Naive thymus-derived CD4-positive, alpha-beta T cell (primary cell): ENCODE data around the gene CYP1A2. TPM values are rescaled to one million over a fixed set of nuclear protein-coding genes. Genes with fewer than 3 reads are reported as not detected.

Experiments
- ATAC-seq: fragments of 150-1000 bp; cut with Tn5 transposase; 2 replicates; pipeline ENCODE4 v1.10.0; 2021; ENCODE audit warnings: mild to moderate bottlenecking, moderate library complexity
- CTCF ChIA-PET: fragments of 350-600 bp; sonication (Branson Sonifier 250); formaldehyde crosslinking; loops from one replicate; lab custom pipeline; 2021; ENCODE audit warnings: antibody characterized with exemption; lab: Charles Lee
- POLR2A ChIA-PET: fragments of 350-600 bp; sonication (Branson Sonifier 250); formaldehyde crosslinking; loops from one replicate; lab custom pipeline; 2021; ENCODE audit warnings: antibody characterized with exemption, inconsistent platforms; lab: Charles Lee
- DNase-seq, 9 donors: peaks; one replicate each; pipeline versions ENCODE4 v3.0.0 to v3.0.0-alpha.2; 2020 to 2022; ENCODE audit warnings: mixed read lengths in 1 of 9
- H3K27ac ChIP-seq: one replicate; pipeline ENCODE4 v1.7.0; 2013; ENCODE audit warnings: mild to moderate bottlenecking, low read depth, low read length, moderate library complexity
- H3K27me3 ChIP-seq, 2 donors: one replicate each; pipeline ENCODE4 v1.7.0; 2013; ENCODE audit warnings: low read length in 2 of 2, mild to moderate bottlenecking in 2 of 2, moderate library complexity in 2 of 2; ENCODE audit not compliant: control insufficient read depth in 2 of 2, insufficient read depth in 2 of 2
- H3K36me3 ChIP-seq, 3 experiments: 1 replicate in 2 of 3; 2 replicates in 1 of 3; pipeline ENCODE4 v1.7.0; 2013; ENCODE audit warnings: low read length in 3 of 3, mild to moderate bottlenecking in 3 of 3, moderate library complexity in 1 of 3; ENCODE audit not compliant: insufficient read depth in 3 of 3, control insufficient read depth in 2 of 3
- H3K4me1 ChIP-seq, 2 donors: one replicate each; pipeline ENCODE4 v1.7.0; 2013; ENCODE audit warnings: low read length in 2 of 2, mild to moderate bottlenecking in 2 of 2, moderate library complexity in 1 of 2; ENCODE audit not compliant: control insufficient read depth in 2 of 2, insufficient read depth in 2 of 2
- H3K4me3 ChIP-seq: 2 replicates; pipeline ENCODE4 v1.7.0; 2013; ENCODE audit warnings: mild to moderate bottlenecking, low read length
- H3K9me3 ChIP-seq, 3 experiments: 1 replicate in 2 of 3; 2 replicates in 1 of 3; pipeline ENCODE4 v1.7.0; 2013; ENCODE audit warnings: low read length in 3 of 3; ENCODE audit not compliant: control insufficient read depth in 2 of 3
- H3K27ac Mint-ChIP-seq, 9 donors: one replicate each; pipeline ENCODE4 v1.8.0; 2020 to 2022; ENCODE audit warnings: mixed read lengths in 9 of 9, mild to moderate bottlenecking in 8 of 9, moderate library complexity in 5 of 9, inconsistent platforms in 2 of 9
- H3K27me3 Mint-ChIP-seq, 5 donors: one replicate each; pipeline ENCODE4 v1.8.0; 2021 to 2022; ENCODE audit warnings: mixed read lengths in 5 of 5, mild to moderate bottlenecking in 1 of 5
- H3K36me3 Mint-ChIP-seq, 5 donors: one replicate each; pipeline ENCODE4 v1.8.0; 2020 to 2022; ENCODE audit warnings: mixed read lengths in 5 of 5, mild to moderate bottlenecking in 3 of 5, inconsistent platforms in 1 of 5
- H3K4me1 Mint-ChIP-seq, 7 donors: one replicate each; pipeline ENCODE4 v1.8.0; 2020 to 2022; ENCODE audit warnings: mixed read lengths in 7 of 7, mild to moderate bottlenecking in 3 of 7, inconsistent platforms in 1 of 7
- H3K4me3 Mint-ChIP-seq, 10 donors: one replicate each; pipeline ENCODE4 v1.8.0; 2020 to 2022; ENCODE audit warnings: mild to moderate bottlenecking in 10 of 10, mixed read lengths in 10 of 10, moderate library complexity in 6 of 10, inconsistent platforms in 2 of 10
- H3K9me3 Mint-ChIP-seq, 11 donors: one replicate each; pipeline ENCODE4 v1.8.0; 2020 to 2022; ENCODE audit warnings: mixed read lengths in 11 of 11, mild to moderate bottlenecking in 4 of 11, inconsistent platforms in 1 of 11, moderate library complexity in 1 of 11
- intact Hi-C, 2 donors: fragments of 100-400 bp; cut with micrococcal nuclease; formaldehyde crosslinking; loops; one replicate each; pipeline ENCODE4 v1.15.1; 2023
- polyA plus RNA-seq, 2 donors: library from polyadenylated mRNA; unstranded; fragments of 300-500 nt; fragmentation: Illumina TruSeq; gene quantifications; one replicate each; pipeline ENCODE4 v1.2.3, GENCODE V29; 2021
- total RNA-seq, 6 experiments: library from RNA in 5 of 6; stranded (reverse) in 5 of 6; gene quantifications; 1 replicate in 5 of 6; 2 replicates in 1 of 6; pipeline ENCODE4 v1.2.3 and lab custom pipeline; 2021 to 2026

Gene CYP1A2
- total and polyA plus RNA-seq, 7 experiments from 2014 or later = not detected

GRCh38 chr15:74782259-74783071, 33.8 kb downstream of the CYP1A2 start:
- H3K4me3 ChIP-seq = peak overlapping the region; percentile 91
- DNase-seq = peak; percentile 46 to 74 (median 65)
- H3K4me1 ChIP-seq = peaks cover 61 to 62% of the 10 kb centered on the region in 2 donors
- H3K9me3 ChIP-seq = no peaks in the 10 kb centered on the region
- POLR2A ChIA-PET = interaction anchor here (0.6 to 28.9 kb wide), 9 partner anchors 3 to 167 kb away, joined by 3 to 1077 read pairs (median 5); partner anchors contain the start of genes CLK3, CSK, FAM219B and ULK3
- peaks cover 0 to 9% (median 0%) of the 10 kb centered on the region in 3 experiments for H3K36me3 ChIP-seq
- H3K4me1 Mint-ChIP-seq = peaks cover 57 to 72% (median 70%) of the 10 kb centered on the region in 7 donors
- intact Hi-C loops = loop anchor here (5.0 to 10.0 kb wide), 6 partner anchors 168 to 862 kb away; partner anchors contain the start of genes ARID3B (in 1 of the 2), C15orf39 (in 1 of the 2), CLK3 (in 1 of the 2) and IMP3 (in 1 of the 2)
- H3K36me3 Mint-ChIP-seq = peaks cover 0 to 55% (median 4%) of the 10 kb centered on the region in 5 donors
- CTCF ChIA-PET = interaction anchor here (0.6 to 18.2 kb wide), 6 partner anchors 12 to 148 kb away, joined by 3 to 1110 read pairs (median 4); no protein-coding TSS in a partner anchor
- no peaks in the 10 kb centered on the region for H3K27me3 Mint-ChIP-seq
- H3K4me3 Mint-ChIP-seq = peak overlapping the region; percentile 87 to 97 (median 93)
- peaks cover 0 to 2% (median 0%) of the 10 kb centered on the region in 11 donors for H3K9me3 Mint-ChIP-seq
- H3K27ac Mint-ChIP-seq = peak overlapping the region; percentile 87 to 98 (median 92)
- no peaks in the 10 kb centered on the region for H3K27me3 ChIP-seq
- peak overlapping the region; percentile 92 for H3K27ac ChIP-seq
- peak; percentile 42 for ATAC-seq

DNA sequence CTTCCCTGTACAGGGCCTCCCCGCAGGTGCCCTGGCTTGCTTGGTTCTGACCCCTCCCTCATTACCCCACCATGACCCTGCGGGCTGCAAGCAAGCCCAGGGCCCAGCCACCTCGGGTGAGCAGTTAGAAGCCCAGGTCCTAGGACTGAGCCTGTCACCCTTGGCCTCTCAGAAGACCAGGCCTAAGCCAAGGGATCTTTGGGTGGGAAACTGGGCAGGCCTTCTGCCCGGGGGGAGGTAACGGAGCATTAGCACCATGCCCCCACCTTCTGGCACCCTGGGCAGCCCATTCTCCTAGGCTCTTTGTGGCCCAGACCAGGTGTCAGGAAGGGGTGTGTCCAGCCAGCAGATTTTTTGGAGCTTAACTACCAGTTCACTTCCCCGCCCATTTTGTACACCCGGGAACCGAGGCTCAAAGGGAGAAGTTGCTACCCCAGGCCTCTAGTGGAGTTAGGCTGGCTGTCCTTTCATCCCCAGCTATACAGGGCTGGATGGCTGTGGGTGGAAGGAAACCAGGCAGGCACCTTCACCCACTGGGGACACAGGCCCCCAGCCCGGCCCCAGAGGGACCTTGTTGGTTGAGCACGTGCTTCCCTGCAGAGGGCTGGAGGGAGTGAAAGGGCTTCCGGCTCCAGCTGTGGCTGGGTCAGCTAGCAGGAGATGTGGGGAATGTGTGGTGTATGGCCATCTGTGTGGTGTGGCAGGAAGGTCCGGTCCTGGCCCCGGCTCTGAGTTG, 34.6 kb downstream of the CYP1A2 start:
- H3K36me3 ChIP-seq = peaks cover 0 to 9% (median 0%) of the 10 kb centered on the region in 3 experiments
- H3K27me3 ChIP-seq = no peaks in the 10 kb centered on the region
- ATAC-seq (no peak), DNase-seq (no peak)
- peak overlapping the region; percentile 87 to 97 (median 93) for H3K4me3 Mint-ChIP-seq
- peaks cover 58 to 61% of the 10 kb centered on the region in 2 donors for H3K4me1 ChIP-seq
- H3K9me3 ChIP-seq = no peaks in the 10 kb centered on the region
- H3K9me3 Mint-ChIP-seq = peaks cover 0 to 2% (median 0%) of the 10 kb centered on the region in 11 donors
- peak overlapping the region; percentile 87 to 98 (median 92) for H3K27ac Mint-ChIP-seq
- CTCF ChIA-PET = interaction anchor here (0.6 to 18.2 kb wide), 7 partner anchors 13 to 177 kb away, joined by 3 to 1110 read pairs (median 3); no protein-coding TSS in a partner anchor
- H3K4me3 ChIP-seq = peak overlapping the region; percentile 91
- H3K36me3 Mint-ChIP-seq = peaks cover 0 to 60% (median 4%) of the 10 kb centered on the region in 5 donors
- H3K27me3 Mint-ChIP-seq = no peaks in the 10 kb centered on the region
- peaks cover 55 to 72% (median 68%) of the 10 kb centered on the region in 7 donors for H3K4me1 Mint-ChIP-seq
- POLR2A ChIA-PET = interaction anchor here (0.6 to 28.9 kb wide), 9 partner anchors 4 to 156 kb away, joined by 3 to 1077 read pairs (median 5); partner anchors contain the start of genes CSK, FAM219B and ULK3
- H3K27ac ChIP-seq = peak overlapping the region; percentile 92
- intact Hi-C loops = loop anchor here (5.0 to 10.0 kb wide), 6 partner anchors 168 to 862 kb away; partner anchors contain the start of genes ARID3B (in 1 of the 2), C15orf39 (in 1 of the 2), CLK3 (in 1 of the 2) and IMP3 (in 1 of the 2)

- Mint-ChIP-seq H3K27me3 (no peaks in the 10 kb centered on the region), H3K4me3 (peak overlapping the region; percentile 87 to 97 (median 93)), H3K27ac (peak overlapping the region; percentile 87 to 98 (median 92)), H3K36me3 (peaks cover 0 to 62% (median 4%) of the 10 kb centered on the region in 5 donors), H3K9me3 (peaks cover 0 to 2% (median 0%) of the 10 kb centered on the region in 11 donors), H3K4me1 (peaks cover 55 to 72% (median 67%) of the 10 kb centered on the region in 7 donors)
- H3K27ac ChIP-seq = peak overlapping the region; percentile 92
- POLR2A ChIA-PET = interaction anchor here (0.6 to 28.9 kb wide), 7 partner anchors 4 to 168 kb away, joined by 3 to 1077 read pairs (median 6); partner anchors contain the start of genes CLK3, CSK, FAM219B and ULK3
- DNase-seq = no peak
- intact Hi-C loops = loop anchor here (2.0 to 10.0 kb wide), 7 partner anchors 169 to 861 kb away; partner anchors contain the start of genes ARID3B (in 1 of the 2), C15orf39 (in 1 of the 2), CLK3 (in 1 of the 2) and IMP3 (in 1 of the 2)
- H3K4me3 ChIP-seq = peak overlapping the region; percentile 91
- H3K4me1 ChIP-seq = peaks cover 57 to 61% of the 10 kb centered on the region in 2 donors
- H3K36me3 ChIP-seq = peaks cover 0 to 9% (median 0%) of the 10 kb centered on the region in 3 experiments
- no peaks in the 10 kb centered on the region for H3K27me3 ChIP-seq
- H3K9me3 ChIP-seq = no peaks in the 10 kb centered on the region
- ATAC-seq = no peak
- CTCF ChIA-PET = interaction anchor here (0.6 to 18.2 kb wide), 7 partner anchors 13 to 176 kb away, joined by 3 to 1110 read pairs (median 3); no protein-coding TSS in a partner anchor
Measured at GRCh38 chr15:74783808-74784175, 35.1 kb downstream of the CYP1A2 start.

GRCh38 chr15:74784426-74785193, 36.0 kb downstream of the CYP1A2 start:
- peaks cover 0 to 64% (median 4%) of the 10 kb centered on the region in 5 donors for H3K36me3 Mint-ChIP-seq
- no peaks in the 10 kb centered on the region for H3K27me3 Mint-ChIP-seq

More at GRCh38 chr15:74784426-74785193, 36.0 kb downstream of the CYP1A2 start:
- ATAC-seq (no peak), DNase-seq (peak in 1 of 9 donors; percentile 31)
- H3K4me1 Mint-ChIP-seq = peaks cover 51 to 72% (median 66%) of the 10 kb centered on the region in 7 donors
- ChIA-PET CTCF (interaction anchor here (0.5 to 18.2 kb wide), 3 partner anchors 14 to 133 kb away, joined by 3 to 1110 read pairs (median 101); no protein-coding TSS in a partner anchor), POLR2A (interaction anchor here (0.8 to 28.9 kb wide), 6 partner anchors 5 to 173 kb away, joined by 3 to 1077 read pairs (median 6); partner anchors contain the start of genes CLK3, CSK, RPP25 and ULK3)
- peak overlapping the region; percentile 85 for H3K4me3 ChIP-seq
- H3K36me3 ChIP-seq = peaks cover 0 to 9% (median 0%) of the 10 kb centered on the region in 3 experiments
- H3K27me3 ChIP-seq = no peaks in the 10 kb centered on the region
- intact Hi-C loops = loop anchor here (2.0 to 10.0 kb wide), 12 partner anchors 88 to 860 kb away; partner anchors contain the start of genes ARID3B (in 2 of the 2), C15orf39 (in 2 of the 2), MPI (in 2 of the 2) and CLK3 (in 1 of the 2)
- no peaks in the 10 kb centered on the region for H3K9me3 ChIP-seq
- H3K4me1 ChIP-seq = peaks cover 50 to 61% of the 10 kb centered on the region in 2 donors
- peak overlapping the region; percentile 87 to 97 (median 93) for H3K4me3 Mint-ChIP-seq
- peak overlapping the region; percentile 95 to 99 (median 98) for H3K27ac Mint-ChIP-seq
- H3K9me3 Mint-ChIP-seq = peaks cover 0 to 2% (median 0%) of the 10 kb centered on the region in 11 donors
- peak overlapping the region; percentile 92 for H3K27ac ChIP-seq
